Endothelial cell (in vitro differentiated cells): ENCODE measurements around the gene SLC15A1. TPM values are rescaled to one million over a fixed set of nuclear protein-coding genes. Genes with fewer than 3 reads are reported as not detected.

Experiments used
- DNase-seq: peaks from one replicate; pipeline ENCODE4 v3.0.0; 2021; ENCODE audit warnings: low spot score
- H3K27ac Mint-ChIP-seq: one replicate; pipeline ENCODE4 v1.8.0; 2021; ENCODE audit warnings: mixed read lengths, inconsistent platforms; ENCODE audit not compliant: unreplicated experiment
- H3K27me3 Mint-ChIP-seq: one replicate; pipeline ENCODE4 v1.8.0; 2021; ENCODE audit warnings: mild to moderate bottlenecking, moderate library complexity, mixed read lengths, inconsistent platforms; ENCODE audit not compliant: unreplicated experiment
- H3K36me3 Mint-ChIP-seq: one replicate; pipeline ENCODE4 v1.8.0; 2021; ENCODE audit warnings: mild to moderate bottlenecking, low read depth, mixed read lengths, inconsistent platforms; ENCODE audit not compliant: unreplicated experiment
- H3K4me1 Mint-ChIP-seq: one replicate; pipeline ENCODE4 v1.8.0; 2021; ENCODE audit warnings: mild to moderate bottlenecking, mixed read lengths, inconsistent platforms; ENCODE audit not compliant: unreplicated experiment
- H3K4me3 Mint-ChIP-seq: one replicate; pipeline ENCODE4 v1.8.0; 2021; ENCODE audit warnings: mild to moderate bottlenecking, mixed read lengths, inconsistent platforms; ENCODE audit not compliant: unreplicated experiment
- H3K9me3 Mint-ChIP-seq: one replicate; pipeline ENCODE4 v1.8.0; 2021; ENCODE audit warnings: mixed read lengths, inconsistent platforms; ENCODE audit not compliant: unreplicated experiment
- long read RNA-seq: library from polyadenylated mRNA; unstranded; transcript quantifications from one replicate; pipeline ENCODE4 v2.0.0, GENCODE V29; 2020; ENCODE audit not compliant: unreplicated experiment
- total RNA-seq: library from RNA; stranded (reverse); fragmentation: NEBNext Ultra II Directional; extraction: Animal tissue kit (Norgen Biotek cat#: 25700); gene quantifications from one replicate; pipeline ENCODE4 v1.2.1, GENCODE V29; 2021; ENCODE audit not compliant: unreplicated experiment
- TF ChIP-seq, protein P1 (sequence below): fragments of 200-600 bp; sonication (generic); IDR thresholded peaks from one replicate; pipeline ENCODE4 v1.5.0; 2021; ENCODE audit warnings: antibody characterized with exemption; ENCODE audit not compliant: unreplicated experiment

The SLC15A1 gene, protein sequence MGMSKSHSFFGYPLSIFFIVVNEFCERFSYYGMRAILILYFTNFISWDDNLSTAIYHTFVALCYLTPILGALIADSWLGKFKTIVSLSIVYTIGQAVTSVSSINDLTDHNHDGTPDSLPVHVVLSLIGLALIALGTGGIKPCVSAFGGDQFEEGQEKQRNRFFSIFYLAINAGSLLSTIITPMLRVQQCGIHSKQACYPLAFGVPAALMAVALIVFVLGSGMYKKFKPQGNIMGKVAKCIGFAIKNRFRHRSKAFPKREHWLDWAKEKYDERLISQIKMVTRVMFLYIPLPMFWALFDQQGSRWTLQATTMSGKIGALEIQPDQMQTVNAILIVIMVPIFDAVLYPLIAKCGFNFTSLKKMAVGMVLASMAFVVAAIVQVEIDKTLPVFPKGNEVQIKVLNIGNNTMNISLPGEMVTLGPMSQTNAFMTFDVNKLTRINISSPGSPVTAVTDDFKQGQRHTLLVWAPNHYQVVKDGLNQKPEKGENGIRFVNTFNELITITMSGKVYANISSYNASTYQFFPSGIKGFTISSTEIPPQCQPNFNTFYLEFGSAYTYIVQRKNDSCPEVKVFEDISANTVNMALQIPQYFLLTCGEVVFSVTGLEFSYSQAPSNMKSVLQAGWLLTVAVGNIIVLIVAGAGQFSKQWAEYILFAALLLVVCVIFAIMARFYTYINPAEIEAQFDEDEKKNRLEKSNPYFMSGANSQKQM
- total RNA-seq, result 0.10 TPM
- long read RNA-seq, result 0 reads

DNA sequence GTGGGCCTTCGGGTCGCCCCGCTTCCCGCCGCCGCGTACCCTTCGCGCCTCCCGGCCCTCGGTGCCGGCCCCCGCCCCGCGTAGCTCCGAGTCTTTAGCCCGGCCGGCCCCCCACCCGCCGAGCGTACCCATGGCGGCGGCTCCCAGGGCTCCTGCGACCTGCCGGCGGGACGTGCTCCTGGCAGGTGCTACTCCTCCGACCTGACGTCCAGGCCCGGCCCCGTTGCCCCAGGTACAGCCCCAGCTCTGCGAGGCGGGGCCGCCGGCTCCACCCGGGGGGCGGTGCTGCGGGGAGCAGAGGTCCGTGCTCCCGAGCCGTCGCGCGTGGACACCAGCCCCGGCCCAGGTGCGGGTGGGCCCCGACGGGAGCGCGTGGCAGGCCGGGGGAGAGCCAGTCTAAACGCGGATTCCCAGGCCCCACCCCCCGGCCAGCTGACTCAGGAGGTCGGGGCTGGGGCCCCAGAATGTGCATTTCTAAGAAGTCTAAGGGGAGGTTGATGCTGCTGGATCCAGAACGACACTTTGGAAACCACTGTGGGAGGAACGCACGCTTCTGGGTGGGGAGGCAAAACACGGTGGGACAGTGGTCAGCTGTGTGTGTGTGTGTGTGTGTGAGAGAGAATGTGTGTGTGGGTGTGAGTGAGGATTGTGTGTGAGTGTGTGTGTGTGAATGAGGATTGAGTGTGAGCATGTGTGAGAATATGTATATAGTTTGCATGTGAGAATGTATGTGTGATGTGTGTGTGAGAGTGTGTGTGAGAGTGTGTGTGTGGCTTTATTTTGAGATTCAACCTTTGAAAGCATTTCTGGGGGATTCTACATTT lies at the start of gene SLC15A1:
SLC15A1 (minus strand) TSS at position 206 of the 824 bp plus-strand sequence; CDS start at position 132, 74 bp downstream.
- H3K4me3 Mint-ChIP-seq, result peak within 1 kb of the TSS; percentile 84
- H3K27ac Mint-ChIP-seq, result no peak within 1 kb of the TSS
- TF ChIP-seq, protein P1, sequence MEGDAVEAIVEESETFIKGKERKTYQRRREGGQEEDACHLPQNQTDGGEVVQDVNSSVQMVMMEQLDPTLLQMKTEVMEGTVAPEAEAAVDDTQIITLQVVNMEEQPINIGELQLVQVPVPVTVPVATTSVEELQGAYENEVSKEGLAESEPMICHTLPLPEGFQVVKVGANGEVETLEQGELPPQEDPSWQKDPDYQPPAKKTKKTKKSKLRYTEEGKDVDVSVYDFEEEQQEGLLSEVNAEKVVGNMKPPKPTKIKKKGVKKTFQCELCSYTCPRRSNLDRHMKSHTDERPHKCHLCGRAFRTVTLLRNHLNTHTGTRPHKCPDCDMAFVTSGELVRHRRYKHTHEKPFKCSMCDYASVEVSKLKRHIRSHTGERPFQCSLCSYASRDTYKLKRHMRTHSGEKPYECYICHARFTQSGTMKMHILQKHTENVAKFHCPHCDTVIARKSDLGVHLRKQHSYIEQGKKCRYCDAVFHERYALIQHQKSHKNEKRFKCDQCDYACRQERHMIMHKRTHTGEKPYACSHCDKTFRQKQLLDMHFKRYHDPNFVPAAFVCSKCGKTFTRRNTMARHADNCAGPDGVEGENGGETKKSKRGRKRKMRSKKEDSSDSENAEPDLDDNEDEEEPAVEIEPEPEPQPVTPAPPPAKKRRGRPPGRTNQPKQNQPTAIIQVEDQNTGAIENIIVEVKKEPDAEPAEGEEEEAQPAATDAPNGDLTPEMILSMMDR, result no peak
- H3K4me1 Mint-ChIP-seq, result no peaks in the 10 kb centered on the region
- peaks cover 12% of the 10 kb centered on the region for H3K27me3 Mint-ChIP-seq
- DNase-seq, result no peak
- H3K36me3 Mint-ChIP-seq, result peaks cover 10% of the 10 kb centered on the region
- peaks cover 7% of the 10 kb centered on the region for H3K9me3 Mint-ChIP-seq

DNA sequence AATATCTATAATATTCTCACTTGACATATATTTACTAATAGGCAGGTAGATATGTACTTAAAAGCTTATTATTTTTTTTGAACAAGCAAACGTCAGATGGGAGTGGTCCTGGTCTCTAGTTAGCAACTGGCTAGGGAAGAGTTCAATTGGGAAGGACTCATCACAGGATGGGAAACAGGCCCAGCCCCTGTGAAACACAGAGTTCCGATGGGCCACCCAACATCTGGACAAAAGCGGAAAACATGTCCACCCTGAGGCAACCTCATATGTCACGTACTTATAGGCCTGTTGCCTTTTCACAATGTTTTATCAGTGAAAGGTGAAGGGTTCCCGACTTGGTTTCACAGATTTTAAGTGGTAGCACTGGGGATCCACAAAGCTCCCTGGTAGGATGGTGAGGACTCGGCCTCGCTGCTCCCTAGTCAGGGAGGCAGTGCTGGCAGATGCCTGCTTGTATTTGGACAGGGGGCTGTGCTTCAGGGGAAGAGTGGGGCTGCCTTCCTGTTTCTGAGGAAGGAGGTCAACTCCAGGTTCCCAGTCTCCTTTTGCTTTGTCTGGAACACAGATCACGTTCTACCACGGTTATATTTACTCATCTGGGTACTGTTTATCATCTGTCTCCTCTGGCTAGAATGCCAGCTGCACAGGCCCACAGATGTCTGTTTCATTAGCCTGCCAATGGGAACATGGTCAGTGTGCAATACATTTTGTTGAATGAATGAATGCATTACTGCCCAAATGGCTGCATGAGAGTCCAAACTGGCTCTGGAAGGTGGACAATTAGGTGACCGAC lies 49.4 kb upstream of the SLC15A1 start:
- Mint-ChIP-seq H3K4me3 (no peak overlapping the region), H3K27me3 (peaks cover 9% of the 10 kb centered on the region), H3K4me1 (no peaks in the 10 kb centered on the region), H3K36me3 (peaks cover 50% of the 10 kb centered on the region), H3K9me3 (no peaks in the 10 kb centered on the region), H3K27ac (no peak overlapping the region)
- TF ChIP-seq, protein P1, result no peak
- DNase-seq, result no peak

DNA sequence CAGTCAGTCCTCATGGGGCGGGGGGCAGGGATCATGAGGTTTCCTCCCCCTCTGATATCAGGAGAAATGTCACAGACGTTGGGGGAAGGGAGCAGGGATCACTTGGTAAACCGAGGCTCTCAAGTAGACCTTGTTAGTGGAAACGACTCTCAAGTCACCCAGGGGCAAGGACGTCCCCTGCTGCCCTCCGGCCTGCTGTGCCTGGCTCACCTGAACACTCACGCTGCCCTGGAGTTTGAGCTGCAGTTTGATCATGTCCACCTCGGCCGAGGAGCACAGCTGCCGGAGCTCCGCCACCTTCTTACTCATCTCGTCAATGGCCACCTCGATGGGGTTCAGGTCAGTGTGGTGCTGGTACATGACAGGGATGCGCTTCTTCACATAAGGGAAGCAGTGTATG lies 47.6 kb upstream of the SLC15A1 start:
- H3K4me3 Mint-ChIP-seq, result no peak overlapping the region
- no peaks in the 10 kb centered on the region for H3K4me1 Mint-ChIP-seq
- no peak for DNase-seq
- TF ChIP-seq, protein P1, result no peak
- H3K27me3 Mint-ChIP-seq, result peaks cover 6% of the 10 kb centered on the region
- no peak overlapping the region for H3K27ac Mint-ChIP-seq
- peaks cover 59% of the 10 kb centered on the region for H3K36me3 Mint-ChIP-seq
- no peaks in the 10 kb centered on the region for H3K9me3 Mint-ChIP-seq

- H3K27ac Mint-ChIP-seq, result no peak overlapping the region
- TF ChIP-seq, protein P1, result no peak
- H3K4me3 Mint-ChIP-seq, result no peak overlapping the region
- peaks cover 59% of the 10 kb centered on the region for H3K36me3 Mint-ChIP-seq
- no peak for DNase-seq
- H3K4me1 Mint-ChIP-seq, result no peaks in the 10 kb centered on the region
- H3K9me3 Mint-ChIP-seq, result no peaks in the 10 kb centered on the region
- H3K27me3 Mint-ChIP-seq, result peaks cover 3% of the 10 kb centered on the region
These were observed 46.6 kb upstream of the SLC15A1 start for GRCh38 chr13:98798849-98799645.
